ENCODE measurements around the gene PITPNM3. TPM values are rescaled to one million over a fixed set of nuclear protein-coding genes. Genes with fewer than 3 reads are reported as not detected.

Gene PITPNM3
- total RNA-seq, 1 donor from 2014 or later = 0.82 TPM

DNA sequence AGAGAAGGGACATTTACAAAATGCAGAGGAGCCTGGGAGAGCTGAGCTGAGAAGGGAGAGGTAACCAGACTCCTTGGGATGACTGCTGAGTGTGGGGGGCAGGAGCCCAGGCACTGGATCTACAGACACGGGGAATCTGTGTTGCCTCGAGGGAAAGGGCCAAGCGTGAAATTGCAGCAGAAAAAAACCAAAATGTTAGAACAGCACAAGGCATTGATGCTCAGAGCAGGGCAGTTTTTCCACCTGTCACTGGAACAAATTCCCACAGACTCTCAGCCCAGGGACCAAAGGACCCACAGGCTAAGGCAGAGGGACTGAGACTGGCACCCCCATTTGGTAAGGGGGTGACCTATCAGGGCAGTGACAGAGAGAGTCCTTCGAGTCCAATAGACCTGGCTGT lies 2.0 kb downstream of the PITPNM3 start:
- no peak for DNase-seq (ENCODE audit: extremely low read depth, low read depth, low spot score)

DNA sequence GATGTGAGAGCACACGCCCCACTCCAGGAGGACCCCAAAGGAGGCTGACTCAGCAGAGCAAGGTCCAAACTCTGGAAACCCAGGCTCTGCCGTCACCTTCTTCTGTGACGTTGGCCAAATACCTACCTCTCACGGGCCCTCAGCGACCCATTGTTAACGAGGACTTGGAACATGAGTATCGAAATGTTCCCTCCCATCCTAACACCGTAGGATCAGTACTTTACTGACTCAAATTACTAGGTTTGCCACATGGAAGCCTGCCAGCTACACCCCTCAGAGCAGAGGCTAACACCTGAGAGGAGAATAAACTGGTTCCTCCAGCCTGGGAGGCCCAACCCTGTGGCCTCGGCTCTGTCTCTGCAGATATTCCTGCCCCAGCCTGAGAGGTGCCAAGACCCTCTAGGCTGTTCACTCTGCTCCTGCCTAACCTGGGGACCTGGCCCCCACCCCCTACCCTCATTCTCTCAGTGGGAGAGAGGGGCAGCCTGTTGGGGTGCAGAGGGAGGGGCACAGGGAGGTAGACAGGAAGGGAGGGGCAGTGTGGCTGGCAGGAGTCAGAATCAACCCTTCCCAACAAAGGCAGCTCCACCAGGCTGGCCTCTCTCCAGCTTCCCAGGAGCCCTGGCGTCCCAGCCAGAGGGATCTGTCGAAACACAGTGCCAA lies 4.4 kb downstream of the PITPNM3 start:
- DNase-seq (ENCODE audit: extremely low read depth, low read depth, low spot score) = no peak

DNA sequence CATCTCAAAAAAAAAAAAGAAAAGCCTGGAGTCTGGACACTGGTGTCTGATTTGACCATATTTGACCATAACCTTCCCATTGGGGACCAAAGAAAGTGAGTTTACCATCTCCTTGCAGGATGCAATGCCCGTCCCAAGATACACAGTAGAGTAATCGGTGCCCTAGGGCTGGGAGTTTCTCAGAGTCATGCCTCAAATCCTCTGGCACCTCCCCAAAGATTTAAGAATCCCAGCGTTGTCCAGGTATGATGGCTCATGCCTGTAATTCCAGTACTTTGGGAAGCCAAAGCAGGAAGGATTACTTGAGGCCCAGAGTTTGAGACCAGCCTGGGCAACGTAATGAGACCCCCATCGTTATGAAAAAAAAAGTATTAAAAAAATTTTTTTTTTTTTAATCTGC lies 5.0 kb downstream of the PITPNM3 start:
- no peak for DNase-seq (ENCODE audit: extremely low read depth, low read depth, low spot score)

DNA sequence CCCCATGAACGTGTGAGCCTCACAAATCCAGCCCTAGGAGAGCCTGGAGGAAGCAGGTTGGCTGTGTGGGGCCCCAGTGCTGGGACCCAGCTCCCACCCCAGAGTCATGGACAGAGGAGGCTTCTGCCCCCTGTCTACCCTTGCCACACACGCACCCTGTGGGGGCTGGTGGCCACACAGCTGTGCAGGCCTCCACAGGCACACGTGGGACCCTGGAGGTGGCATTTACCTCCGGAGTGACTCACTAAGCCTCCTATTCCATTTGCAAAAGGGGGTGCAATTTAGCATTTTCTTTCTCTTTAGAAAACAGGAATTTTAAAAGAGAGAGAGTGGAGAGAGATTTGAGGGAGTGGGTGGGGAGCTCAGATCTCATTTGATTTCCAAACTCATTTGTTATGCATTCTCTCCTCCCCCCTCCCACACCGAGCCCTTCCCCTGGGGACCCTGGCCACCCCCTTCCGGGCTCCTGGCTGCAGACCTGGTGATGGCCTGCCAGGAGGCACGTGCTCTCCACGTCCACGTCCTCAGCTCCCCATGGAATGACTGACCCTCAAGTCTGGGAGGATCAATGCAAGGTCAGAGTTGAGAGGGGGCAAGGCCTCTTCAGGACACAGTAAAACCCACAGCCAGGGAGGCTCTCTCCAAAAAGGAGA lies 6.8 kb downstream of the PITPNM3 start:
- DNase-seq (ENCODE audit: extremely low read depth, low read depth, low spot score) = no peak

DNA sequence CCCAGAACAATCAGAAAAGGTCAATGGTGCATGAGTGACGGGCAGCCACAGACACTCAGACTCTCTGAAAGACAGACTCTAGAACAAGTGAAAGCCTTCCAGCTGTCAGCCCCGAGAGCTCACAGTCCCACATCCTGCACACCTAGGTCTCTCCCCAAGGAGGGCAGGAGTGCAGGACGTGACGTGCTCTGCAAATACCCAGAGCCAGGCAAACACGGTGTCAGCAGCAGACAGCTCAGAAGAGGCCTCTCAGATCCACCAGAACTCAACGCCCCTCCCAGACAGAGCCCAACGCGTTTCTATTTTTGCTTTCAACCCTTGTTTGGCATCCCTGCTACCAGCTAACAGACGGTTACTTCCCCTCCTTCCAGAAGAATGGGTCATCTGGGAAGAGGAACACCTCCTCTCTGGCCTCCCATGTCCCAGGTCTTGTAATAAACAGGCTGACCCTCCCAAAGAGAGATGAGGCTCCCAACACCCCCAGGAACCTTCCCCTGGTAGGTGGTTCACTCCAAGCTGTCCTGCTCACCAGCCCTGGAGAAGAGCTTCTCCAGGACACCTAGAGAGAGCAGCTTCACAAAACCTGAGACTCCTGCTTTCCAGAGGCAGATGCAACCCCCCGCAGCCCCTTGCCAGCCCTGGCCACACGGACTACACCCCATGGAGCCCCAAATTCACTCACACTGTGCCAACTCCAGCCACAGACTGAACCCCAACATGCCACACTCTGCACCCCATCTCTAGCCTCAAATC lies 7.6 kb downstream of the PITPNM3 start:
- no peak for DNase-seq (ENCODE audit: extremely low read depth, low read depth, low spot score)

DNA sequence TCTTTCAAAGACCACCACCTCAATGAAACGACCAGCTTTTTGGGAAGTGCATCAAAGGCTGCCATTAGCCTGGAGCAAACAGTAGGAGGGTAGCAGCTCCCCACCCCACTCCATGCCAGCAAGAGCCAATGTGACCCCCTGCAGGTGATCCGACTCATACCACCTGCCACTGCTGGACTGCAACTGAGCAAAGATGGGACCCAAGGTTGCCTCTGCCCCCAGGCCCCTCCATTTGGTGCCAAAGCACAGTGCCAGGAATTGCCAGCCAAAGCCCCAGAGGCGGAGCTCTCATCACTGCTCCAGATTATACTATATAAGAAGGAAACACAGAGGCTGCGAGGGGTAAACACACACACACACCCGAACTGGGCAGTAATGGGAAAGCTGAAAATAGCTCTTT lies 8.3 kb downstream of the PITPNM3 start:
- DNase-seq (ENCODE audit: extremely low read depth, low read depth, low spot score) = no peak

DNA sequence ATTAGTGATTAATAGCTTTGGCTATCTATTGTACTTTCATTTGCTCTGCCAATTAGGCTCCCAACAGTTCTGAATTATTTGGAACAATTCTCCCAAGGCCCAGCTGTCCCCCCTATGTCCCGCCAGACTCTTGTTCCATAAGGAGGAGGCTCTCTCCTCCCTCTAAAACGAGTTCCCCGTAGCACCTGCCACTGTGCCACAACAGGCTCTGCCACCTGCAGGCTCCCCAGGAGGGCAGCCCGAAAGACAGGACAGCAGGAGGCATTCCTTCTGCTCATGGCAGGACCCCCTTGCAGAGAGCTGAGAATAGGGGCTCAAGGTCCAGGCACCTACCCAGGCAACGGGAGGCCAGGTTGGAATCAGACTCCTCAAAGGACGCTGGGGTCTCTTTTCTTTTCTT lies 9.0 kb downstream of the PITPNM3 start:
- DNase-seq (ENCODE audit: extremely low read depth, low read depth, low spot score) = no peak

DNA sequence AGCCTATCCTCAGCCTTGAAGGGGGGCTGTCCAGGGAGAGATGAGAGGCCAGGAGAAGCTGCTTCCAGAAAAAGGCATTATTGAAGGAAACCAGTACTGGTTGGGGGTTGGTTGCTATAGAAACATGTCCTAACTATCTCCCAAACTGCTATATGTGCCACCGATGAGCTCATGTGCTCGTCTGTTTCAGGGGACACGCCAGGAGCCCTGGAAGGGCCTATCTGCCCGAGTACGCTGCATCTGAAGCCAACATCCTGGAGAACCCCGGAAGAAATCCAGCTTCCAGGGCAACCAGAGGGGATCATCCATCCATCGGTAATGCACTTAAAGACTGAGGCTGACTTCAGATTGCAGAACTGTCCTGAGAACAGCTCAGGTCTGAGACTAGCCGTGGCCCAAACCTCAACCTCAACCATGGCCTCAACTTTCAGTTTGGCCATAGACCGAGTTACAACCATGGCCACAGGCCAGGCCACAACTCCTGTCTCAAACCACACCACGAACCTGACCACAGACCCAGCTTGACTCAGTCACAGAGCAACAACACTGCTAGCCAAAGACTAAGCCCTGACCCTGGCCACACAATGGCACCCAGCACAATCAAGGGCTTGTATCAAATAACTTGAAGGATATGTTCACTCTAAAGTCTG lies 10.2 kb downstream of the PITPNM3 start:
- DNase-seq (ENCODE audit: extremely low read depth, low read depth, low spot score) = no peak

DNA sequence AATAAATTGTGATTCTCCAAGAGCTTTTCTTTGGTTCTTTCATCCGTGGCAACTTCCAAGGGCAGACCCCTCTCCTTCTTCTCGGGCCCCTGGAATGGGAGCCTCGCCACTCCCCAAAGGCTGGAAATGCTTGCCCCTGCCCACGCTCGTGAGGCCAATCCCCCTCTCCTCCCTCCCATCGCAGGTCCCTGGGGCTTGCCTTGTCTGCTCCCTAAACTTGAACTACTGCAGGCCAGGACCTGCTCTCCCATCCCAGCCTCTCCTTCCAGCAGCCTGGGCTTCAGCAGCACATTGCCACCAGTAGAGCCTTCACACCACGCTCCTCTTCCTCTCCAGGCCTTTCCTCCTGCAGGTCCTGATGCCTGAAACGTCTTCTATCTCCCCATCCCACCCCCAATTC lies 11.1 kb downstream of the PITPNM3 start:
- DNase-seq (ENCODE audit: extremely low read depth, low read depth, low spot score) = no peak

DNA sequence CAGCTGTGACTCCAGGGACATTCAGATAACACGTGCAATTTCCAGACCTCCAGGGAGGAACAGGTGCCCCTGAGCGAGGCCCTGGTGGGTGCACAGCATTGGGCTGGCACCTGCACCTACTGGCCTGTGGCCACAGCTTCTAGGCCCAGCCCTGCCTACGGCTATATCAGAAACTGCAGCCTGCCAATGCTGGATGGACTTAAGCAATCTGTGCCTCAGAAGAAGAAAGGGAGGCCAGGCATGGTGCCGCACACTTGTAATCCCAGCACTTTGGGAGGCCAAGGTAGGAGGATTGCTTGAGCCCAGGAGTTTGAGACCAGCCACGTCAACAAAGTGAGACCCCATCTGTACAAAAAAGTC lies 12.4 kb downstream of the PITPNM3 start:
- no peak for DNase-seq (ENCODE audit: extremely low read depth, low read depth, low spot score)

DNA sequence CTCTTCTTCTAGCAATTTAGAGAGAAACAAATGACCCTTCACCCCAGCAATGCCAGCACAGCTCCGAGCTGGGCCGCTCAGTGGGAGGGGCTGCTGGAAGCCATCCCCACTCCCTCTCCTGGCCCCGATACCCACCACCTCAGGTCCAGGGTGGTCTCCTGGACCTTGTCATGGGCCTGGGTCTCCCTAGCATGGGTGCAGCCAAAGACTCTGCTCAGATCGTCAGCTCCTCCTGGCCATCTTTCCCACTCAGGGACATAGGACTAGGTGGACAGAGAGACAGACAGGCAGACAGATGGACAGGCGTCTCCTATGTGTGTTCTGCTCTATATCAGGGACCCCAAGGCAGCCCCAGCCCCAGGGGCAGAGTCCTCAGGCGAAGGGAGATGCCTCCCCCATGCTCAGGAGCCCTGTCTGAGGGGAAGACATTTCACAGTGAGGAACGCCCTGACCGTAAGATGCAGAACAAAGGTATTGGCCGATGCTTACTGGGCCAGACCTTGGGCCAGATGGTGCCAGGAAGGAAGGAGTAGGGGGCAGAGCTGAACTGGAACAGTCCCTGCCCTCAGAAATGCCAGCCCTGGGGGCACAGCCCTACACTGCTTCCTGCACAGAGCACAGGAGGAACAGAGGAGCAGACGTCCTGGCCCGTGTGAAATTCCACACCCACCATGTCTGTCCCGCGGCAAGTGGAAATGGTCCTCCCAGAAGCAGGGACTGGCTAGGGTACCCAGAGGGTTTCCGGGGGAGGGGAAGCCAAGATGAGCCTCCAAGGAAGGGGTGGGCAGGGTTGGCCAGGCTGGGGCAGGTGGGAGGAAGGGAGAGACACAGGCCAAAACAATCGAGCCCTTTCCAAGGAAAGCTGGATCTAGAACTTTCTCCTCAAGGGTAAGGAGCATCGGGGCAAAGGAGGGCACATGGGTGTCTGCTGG lies 13.0 kb downstream of the PITPNM3 start:
- no peak for DNase-seq (ENCODE audit: extremely low read depth, low read depth, low spot score)

DNA sequence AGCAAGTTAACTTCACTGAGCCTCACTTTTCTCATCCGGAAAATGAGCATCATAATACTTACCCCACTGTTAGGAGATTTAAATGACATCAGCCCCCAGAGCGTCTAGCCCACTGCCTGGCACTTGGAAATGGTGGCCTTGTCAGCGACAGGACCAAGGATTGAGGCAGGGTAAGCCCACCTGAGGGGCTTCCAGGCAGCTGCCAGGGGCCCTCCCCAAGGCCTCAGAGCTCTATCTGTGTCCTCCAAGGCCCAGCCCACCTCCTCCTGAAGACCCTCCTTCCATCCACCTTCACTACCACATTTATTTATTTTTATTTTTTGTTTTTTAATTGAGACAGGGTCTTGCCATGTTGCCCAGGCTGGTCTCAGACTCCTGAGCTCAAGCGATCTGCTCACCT lies 13.8 kb downstream of the PITPNM3 start:
- DNase-seq (ENCODE audit: extremely low read depth, low read depth, low spot score) = no peak

DNA sequence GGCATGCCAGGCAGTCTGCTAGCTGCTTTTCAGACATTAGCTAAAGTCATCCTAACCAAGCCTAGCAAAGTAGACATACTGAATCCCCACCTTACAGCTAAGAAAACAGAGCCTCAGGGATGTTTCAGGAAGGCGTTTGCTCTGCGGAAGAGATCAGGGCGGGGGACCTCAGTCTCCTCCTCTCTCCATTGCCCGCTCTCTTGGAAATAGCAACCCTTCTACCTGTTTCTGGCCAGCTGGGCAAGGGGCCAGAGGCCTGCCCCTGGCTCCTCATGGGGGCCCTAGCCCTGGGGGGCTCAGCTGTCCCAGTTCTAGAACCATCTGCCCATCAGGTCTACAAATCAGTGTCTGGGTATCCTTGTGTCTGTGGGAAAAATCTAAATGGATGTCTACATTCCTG lies 14.5 kb downstream of the PITPNM3 start:
- no peak for DNase-seq (ENCODE audit: extremely low read depth, low read depth, low spot score)

DNA sequence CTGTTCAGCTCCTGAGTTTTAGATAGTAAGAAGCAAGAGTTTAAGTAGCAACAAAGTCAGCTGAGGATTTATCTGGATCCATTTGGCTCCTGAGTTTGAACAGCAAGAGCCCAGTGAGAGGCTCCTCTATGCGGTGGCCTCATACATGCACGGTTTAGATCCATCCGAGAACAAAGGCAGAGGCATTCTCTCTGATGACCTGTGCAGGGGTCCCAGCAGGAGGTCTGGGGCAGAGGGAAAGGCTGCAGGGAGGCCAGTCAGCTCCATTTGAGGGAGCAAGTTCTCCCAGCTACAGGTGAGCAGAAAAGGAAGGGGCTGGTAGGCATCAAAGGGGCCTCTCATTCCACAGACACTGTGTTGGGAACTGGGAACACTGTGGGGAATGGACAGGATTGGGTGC lies 16.5 kb downstream of the PITPNM3 start:
- no peak for DNase-seq (ENCODE audit: extremely low read depth, low read depth, low spot score)

DNA sequence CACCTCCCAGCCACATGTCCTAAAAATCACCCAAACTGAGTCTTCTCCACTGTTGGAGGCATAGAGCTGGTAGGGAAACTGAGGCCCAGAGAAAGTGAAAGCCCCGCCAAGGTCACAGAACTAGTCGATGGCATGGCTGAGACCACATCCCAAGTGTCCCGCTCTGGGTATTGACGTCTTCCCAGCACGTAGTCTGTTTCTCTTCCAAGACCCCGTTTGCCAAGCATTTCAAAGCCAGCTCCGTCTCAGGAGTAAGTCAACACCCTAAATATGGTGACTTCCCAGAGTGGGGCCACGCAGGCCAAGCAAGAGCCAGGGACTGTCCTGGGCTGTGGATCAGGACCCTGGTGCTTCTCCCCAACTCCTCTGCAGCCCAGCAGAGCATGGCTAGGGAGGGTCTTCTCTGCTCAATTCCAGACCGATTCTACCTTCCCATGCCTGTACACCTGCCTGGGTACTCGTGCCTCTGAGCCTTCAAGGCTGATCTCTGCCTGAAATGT lies 19.7 kb downstream of the PITPNM3 start:
- no peak for DNase-seq (ENCODE audit: extremely low read depth, low read depth, low spot score)

DNA sequence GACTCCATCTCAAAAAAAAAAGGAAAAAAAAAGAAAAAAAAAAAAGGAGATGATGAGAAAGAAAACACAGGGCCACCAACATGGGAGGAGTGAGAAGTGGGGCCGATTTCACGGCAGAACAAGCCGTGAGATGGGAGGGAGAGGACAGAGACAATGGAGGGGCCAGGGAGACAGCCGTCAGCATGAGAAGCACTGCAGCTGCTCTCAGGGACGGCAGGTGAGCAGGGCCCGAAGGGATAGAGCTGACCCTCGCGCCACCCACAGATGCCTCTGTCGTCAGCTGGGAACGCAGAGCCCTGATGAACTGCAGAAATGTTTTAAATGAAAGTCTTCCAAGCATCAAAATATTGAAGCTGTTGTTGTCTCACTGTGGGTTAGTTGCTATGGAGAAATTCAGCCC lies 20.3 kb downstream of the PITPNM3 start:
- DNase-seq (ENCODE audit: extremely low read depth, low read depth, low spot score) = no peak

DNA sequence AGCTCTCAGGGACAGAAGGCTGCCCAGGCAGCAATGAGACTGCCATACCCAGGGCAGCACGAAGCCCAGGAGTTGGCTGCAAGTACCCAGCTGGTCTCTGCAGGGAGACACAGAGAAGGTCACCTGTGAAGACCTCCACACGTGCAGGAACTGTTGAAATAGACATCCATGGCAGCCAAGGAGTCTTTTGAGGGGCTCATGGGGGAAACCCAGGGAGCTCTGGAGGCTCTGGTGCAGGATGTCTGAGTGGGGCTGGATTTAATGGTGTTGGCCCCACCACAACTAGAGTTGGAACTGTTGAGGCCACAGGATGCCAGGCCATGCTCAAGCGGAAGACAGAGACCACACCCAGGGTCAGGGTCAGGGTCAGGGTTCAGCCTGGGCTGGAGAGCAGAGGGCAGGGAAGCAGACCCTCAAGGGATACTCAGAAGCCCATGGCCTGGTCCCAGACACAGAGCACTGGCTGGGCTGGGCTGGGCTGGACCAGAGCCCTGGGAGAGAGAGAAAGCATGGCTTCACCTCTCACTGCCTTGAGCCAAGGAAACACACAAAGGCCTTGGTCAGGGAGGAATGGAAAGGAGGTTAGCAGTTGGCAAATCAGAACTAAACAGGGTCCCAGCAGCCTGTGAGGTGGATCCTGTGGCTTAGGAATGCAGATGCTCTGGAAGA lies 21.4 kb downstream of the PITPNM3 start:
- no peak for DNase-seq (ENCODE audit: extremely low read depth, low read depth, low spot score)

DNA sequence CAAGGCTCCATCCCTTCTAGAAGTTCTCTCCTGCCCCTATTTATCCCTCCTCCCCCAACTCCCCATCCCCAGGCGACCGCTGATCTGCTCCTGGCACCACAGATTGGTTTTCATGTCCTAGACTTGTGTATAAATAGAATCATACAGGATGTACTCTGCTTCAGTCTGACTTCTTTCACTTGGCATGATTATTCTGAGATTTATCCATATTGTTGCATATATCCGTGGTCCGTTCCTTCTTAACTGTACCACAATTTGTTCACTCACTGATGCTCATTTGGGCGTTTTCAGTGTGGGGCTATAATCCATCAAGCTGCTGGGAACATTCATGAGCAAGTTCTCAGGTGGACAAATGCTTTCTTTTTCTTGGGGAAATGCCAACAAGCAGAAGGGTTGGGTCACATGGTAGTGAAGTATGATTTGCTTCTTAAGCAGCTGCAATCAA lies 23.9 kb downstream of the PITPNM3 start:
- no peak for DNase-seq (ENCODE audit: extremely low read depth, low read depth, low spot score)

DNA sequence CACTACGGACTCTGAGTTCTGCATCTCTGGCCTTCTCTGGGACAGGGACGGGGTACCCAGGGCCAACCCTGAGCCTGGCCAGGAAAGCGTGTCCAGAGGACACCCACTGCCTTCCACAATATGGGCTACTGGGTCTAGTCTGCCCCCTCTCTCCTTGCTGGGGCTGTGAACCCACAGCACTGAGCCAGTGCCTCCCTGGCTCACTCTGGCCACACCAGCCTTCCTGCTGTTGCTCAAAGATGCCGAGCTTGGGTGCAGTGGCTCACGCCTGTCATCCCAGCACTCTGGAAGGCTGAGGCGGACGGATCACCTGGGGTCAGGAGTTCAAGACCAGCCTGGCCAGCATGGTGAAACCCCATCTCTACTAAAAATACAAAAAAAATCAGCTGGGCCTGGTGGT lies 24.8 kb downstream of the PITPNM3 start:
- no peak for DNase-seq (ENCODE audit: extremely low read depth, low read depth, low spot score)

All from glomerular endothelial cell (primary cell).